HG02588 (cell line): ENCODE results near the gene FANK1.

Experiments
- ATAC-seq: cut with Tn5 transposase; IDR thresholded peaks from one replicate; pipeline ENCODE4 v1.9.1; 2021; ENCODE audit warnings: mild to moderate bottlenecking, moderate library complexity; ENCODE audit not compliant: unreplicated experiment

FANK1 gene

GRCh38 chr10:125984865-125985495 lies 88.6 kb downstream of the FANK1 start:
- no peak for ATAC-seq

GRCh38 chr10:125985557-125986240 lies 89.3 kb downstream of the FANK1 start:
- ATAC-seq: no peak

GRCh38 chr10:125989791-125990190 lies 93.4 kb downstream of the FANK1 start:
- no peak for ATAC-seq

GRCh38 chr10:125990974-125991373 lies 94.6 kb downstream of the FANK1 start:
- no peak for ATAC-seq

- ATAC-seq: no peak
These were observed 95.0 kb downstream of the FANK1 start for GRCh38 chr10:125991392-125991791.

- ATAC-seq: no peak
These were observed 95.9 kb downstream of the FANK1 start for GRCh38 chr10:125992254-125992653.

GRCh38 chr10:125994601-125995000 lies 98.2 kb downstream of the FANK1 start:
- no peak for ATAC-seq

GRCh38 chr10:125995726-125996304 lies 99.5 kb downstream of the FANK1 start:
- ATAC-seq: no peak

- no peak for ATAC-seq
These were observed 101.2 kb downstream of the FANK1 start for GRCh38 chr10:125997586-125997985.

- no peak for ATAC-seq
These were observed 103.3 kb downstream of the FANK1 start for GRCh38 chr10:125999694-126000093.

GRCh38 chr10:126001576-126001975 lies 105.2 kb downstream of the FANK1 start:
- no peak for ATAC-seq

GRCh38 chr10:126004752-126005151 lies 108.4 kb downstream of the FANK1 start:
- no peak for ATAC-seq

GRCh38 chr10:126006264-126006663 lies 109.9 kb downstream of the FANK1 start:
- no peak for ATAC-seq

- no peak for ATAC-seq
These were observed 110.5 kb downstream of the FANK1 start for GRCh38 chr10:126006906-126007305.

GRCh38 chr10:126009650-126010049 lies 113.3 kb downstream of the FANK1 start:
- no peak for ATAC-seq

GRCh38 chr10:126011995-126012394 lies 115.6 kb downstream of the FANK1 start:
- ATAC-seq: no peak

- ATAC-seq: no peak
These were observed 116.1 kb downstream of the FANK1 start for GRCh38 chr10:126012485-126012884.

GRCh38 chr10:126013489-126014281 lies 117.3 kb downstream of the FANK1 start:
- ATAC-seq: peak; percentile 73

GRCh38 chr10:126014309-126014708 lies 117.9 kb downstream of the FANK1 start:
- no peak for ATAC-seq

- ATAC-seq: no peak
These were observed 119.0 kb downstream of the FANK1 start for GRCh38 chr10:126015413-126015812.

- no peak for ATAC-seq
These were observed 119.9 kb downstream of the FANK1 start for GRCh38 chr10:126016156-126016805.
